Heart right ventricle (tissue), 16 donors: ENCODE results near the gene NRROS. TPM values are rescaled to one million over a fixed set of nuclear protein-coding genes. Genes with fewer than 3 reads are reported as not detected.

ENCODE experiments used
- ATAC-seq, 8 donors: fragments of 200-7000 bp; cut with Tn5 transposase; one replicate each; pipeline ENCODE4 v1.9.1; 2020; ENCODE audit warnings: mild to moderate bottlenecking in 8 of 8, moderate library complexity in 8 of 8, moderate number of reproducible peaks in 1 of 8
- DNase-seq, 2 donors: peaks; one replicate each; pipeline ENCODE4 v3.0.0-alpha.2; 2020
- H3K27ac ChIP-seq, 10 donors: fragments of 200-600 bp; sonication (generic) in 2 of 10; one replicate each; pipeline versions ENCODE4 v1.5.0 to v1.8.0; 2020 to 2022; ENCODE audit warnings: mild to moderate bottlenecking in 3 of 10
- H3K27me3 ChIP-seq, 7 donors: fragments of 200-600 bp; one replicate each; pipeline ENCODE4 v1.8.0; 2021 to 2022; ENCODE audit warnings: mild to moderate bottlenecking in 2 of 7
- H3K36me3 ChIP-seq, 9 donors: fragments of 200-600 bp; sonication (generic) in 1 of 9; one replicate each; pipeline versions ENCODE4 v1.5.0 to v1.8.0; 2020 to 2022; ENCODE audit warnings: mild to moderate bottlenecking in 2 of 9
- H3K4me1 ChIP-seq, 9 donors: fragments of 200-600 bp; sonication (generic) in 1 of 9; one replicate each; pipeline versions ENCODE4 v1.5.0 to v1.8.0; 2020 to 2022; ENCODE audit warnings: mild to moderate bottlenecking in 4 of 9
- H3K4me3 ChIP-seq, 10 donors: fragments of 200-600 bp; sonication (generic) in 2 of 10; one replicate each; pipeline versions ENCODE4 v1.5.0 to v1.8.0; 2020 to 2022; ENCODE audit warnings: mild to moderate bottlenecking in 7 of 10, moderate library complexity in 2 of 10
- H3K9me3 ChIP-seq, 11 donors: fragments of 200-600 bp in 10 of 11; sonication (generic) in 2 of 11; one replicate each; pipeline versions ENCODE4 v1.5.0 to v1.8.0; 2013 to 2022; ENCODE audit warnings: mild to moderate bottlenecking in 2 of 11, control low read depth in 1 of 11, moderate library complexity in 1 of 11
- WGBS, 2 donors: extraction: QIAGEN DNeasy Blood & Tissue Kit; methylation state at CpG; one replicate each; pipeline ENCODE4 v1.1.7; 2013; ENCODE audit warnings: inconsistent platforms in 1 of 2; 5-methylcytosine and 5-hydroxymethylcytosine counted together
- intact Hi-C, 10 donors: fragments of 100-400 bp; cut with DNase I; formaldehyde crosslinking; loops; one replicate each; pipeline versions ENCODE4 v1.11.1 to v1.14.2; 2022
- polyA plus RNA-seq, 2 donors: library from polyadenylated mRNA; stranded (reverse); fragments of 200-250 nt; gene quantifications; one replicate each; pipeline ENCODE4 v1.2.3, GENCODE V29; 2013
- total RNA-seq, 10 donors: library from RNA; stranded (reverse); fragmentation: NEBNext Ultra II Directional in 3 of 10; extraction: Animal tissue kit (Norgen Biotek cat#: 25700) in 3 of 10; gene quantifications; one replicate each; pipeline versions ENCODE4 v1.2.1 to v1.2.4, GENCODE V29; 2021 to 2023
- TF ChIP-seq, protein P1 (sequence below), 9 donors: fragments of 200-600 bp; sonication (generic) in 2 of 9; IDR thresholded peaks; one replicate each; pipeline versions ENCODE4 v1.5.0 to v1.8.0; 2021 to 2022; ENCODE audit warnings: antibody characterized with exemption in 9 of 9, mild to moderate bottlenecking in 5 of 9, moderate library complexity in 1 of 9
- donor health status: Arrhythmogenic right ventricular cardiomyopathy.
- donor health status: ischemic (EF 13 %, LVEDD 7.1; RV severe dilation, severe dysfunction).
- donor health status: healthy with polysubstance abuse.
- donor health status: DM: no; HTN: yes; CAD: no.
- donor health status: DM: no; HTN: no; CAD: no.
- donor health status: ischemic (EF 25% LVEDD 6.9; RV normal size, moderate dysfunction).
- donor health status: ischemic (EF 25% LVEDD 5.7; RV mildly dilated, moderate dysfunction).
- donor health status: healthy.
- donor health status: DM: yes; HTN: yes; CAD: no.
- donor health status: Ischemic cardiomyopathy.
- donor health status: ischemic (EF 35%, LVEDD 5.7; RV mildly dilated, moderate dysfunction).
- donor health status: nonischemic (EF 11% LVEDD 7.7; RV severe dilation, severe dysfunction).
- donor health status: DM: yes; HTN: yes; CAD: no.
- donor health status: PGD.
- donor health status: ischemic (EF 29% LVEDD 5.4; RV normal size, mild dysfunction).
- donor health status: nonischemic (EF 23%, LVEDD 6.1; RV moderate dilation, normal function).

NRROS gene
- total and polyA plus RNA-seq, 12 donors = 1.1 to 11.7 (median 2.7) TPM

- WGBS, 2 donors = 67 to 68% methylated on average over 13 of the region's 13 CpGs
- no peak for DNase-seq
- no peaks in the 10 kb centered on the region for H3K36me3 ChIP-seq
- no peak overlapping the region for H3K4me3 ChIP-seq
- intact Hi-C loops = loop anchor here in 1 of 10 donors (10.0 kb wide), 1 partner anchor 370 kb away; no protein-coding TSS in a partner anchor
- no peak for ATAC-seq
- peaks cover 0 to 13% (median 0%) of the 10 kb centered on the region in 11 donors for H3K9me3 ChIP-seq
- H3K4me1 ChIP-seq = peaks cover 0 to 3% (median 2%) of the 10 kb centered on the region in 9 donors
- TF ChIP-seq, protein P1, sequence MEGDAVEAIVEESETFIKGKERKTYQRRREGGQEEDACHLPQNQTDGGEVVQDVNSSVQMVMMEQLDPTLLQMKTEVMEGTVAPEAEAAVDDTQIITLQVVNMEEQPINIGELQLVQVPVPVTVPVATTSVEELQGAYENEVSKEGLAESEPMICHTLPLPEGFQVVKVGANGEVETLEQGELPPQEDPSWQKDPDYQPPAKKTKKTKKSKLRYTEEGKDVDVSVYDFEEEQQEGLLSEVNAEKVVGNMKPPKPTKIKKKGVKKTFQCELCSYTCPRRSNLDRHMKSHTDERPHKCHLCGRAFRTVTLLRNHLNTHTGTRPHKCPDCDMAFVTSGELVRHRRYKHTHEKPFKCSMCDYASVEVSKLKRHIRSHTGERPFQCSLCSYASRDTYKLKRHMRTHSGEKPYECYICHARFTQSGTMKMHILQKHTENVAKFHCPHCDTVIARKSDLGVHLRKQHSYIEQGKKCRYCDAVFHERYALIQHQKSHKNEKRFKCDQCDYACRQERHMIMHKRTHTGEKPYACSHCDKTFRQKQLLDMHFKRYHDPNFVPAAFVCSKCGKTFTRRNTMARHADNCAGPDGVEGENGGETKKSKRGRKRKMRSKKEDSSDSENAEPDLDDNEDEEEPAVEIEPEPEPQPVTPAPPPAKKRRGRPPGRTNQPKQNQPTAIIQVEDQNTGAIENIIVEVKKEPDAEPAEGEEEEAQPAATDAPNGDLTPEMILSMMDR (IDR thresholded peaks at IDR 0.05) = no peak
- peaks cover 0 to 10% (median 0%) of the 10 kb centered on the region in 7 donors for H3K27me3 ChIP-seq
- H3K27ac ChIP-seq = no peak overlapping the region
These were observed 34.9 kb upstream of the NRROS start for GRCh38 chr3:196604548-196604947.

DNA sequence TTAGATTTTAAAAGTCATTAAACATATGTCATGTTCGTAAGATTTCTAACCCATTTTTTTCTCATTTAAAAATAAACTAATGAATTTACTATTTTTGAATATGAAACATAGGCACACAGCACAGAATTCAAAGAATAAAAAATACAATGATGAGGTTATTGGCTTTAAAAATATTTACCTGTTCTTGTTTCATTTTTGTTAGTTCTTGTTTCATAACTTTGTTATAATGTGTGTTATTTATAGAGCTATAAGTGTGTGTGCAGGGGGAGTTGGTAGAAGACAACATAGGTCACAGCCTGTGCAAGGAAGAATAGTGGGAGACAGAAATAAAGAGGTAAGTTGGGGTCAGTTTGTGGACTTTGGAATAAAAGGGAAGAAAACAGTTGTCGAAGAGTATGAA is 30.8 kb upstream of the NRROS start:
- WGBS, 2 donors = 94 to 95% methylated on average over 2 of the region's 2 CpGs
- intact Hi-C loops = loop anchor here in 9 of 10 donors (1.0 to 10.0 kb wide), 6 partner anchors 76 to 366 kb away; no protein-coding TSS in a partner anchor

DNA sequence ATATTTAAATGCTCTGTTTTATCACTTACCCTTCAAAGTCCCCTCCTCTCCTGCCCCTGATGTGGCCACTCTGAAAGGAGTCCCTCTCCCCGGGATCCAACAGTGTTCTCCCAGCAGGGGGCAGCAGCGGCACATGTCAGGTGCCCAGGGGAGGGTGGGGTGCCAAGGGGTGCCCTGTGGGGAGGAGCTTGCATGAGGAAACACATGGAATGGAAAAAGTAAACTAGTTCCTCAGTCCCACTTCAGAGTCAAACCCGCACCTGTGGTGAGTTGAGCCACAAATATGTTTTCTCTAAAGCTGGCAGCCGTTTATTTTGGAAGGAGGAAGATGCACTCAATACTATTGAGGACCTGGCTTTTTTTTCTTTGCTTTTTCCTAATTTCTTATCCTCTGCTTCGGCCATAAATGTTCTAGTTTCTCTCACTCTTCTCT is 30.1 kb upstream of the NRROS start:
- intact Hi-C loops = loop anchor here in 9 of 10 donors (1.0 to 10.0 kb wide), 6 partner anchors 75 to 365 kb away; no protein-coding TSS in a partner anchor
- peaks cover 3 to 48% (median 29%) of the 10 kb centered on the region in 9 donors for H3K4me1 ChIP-seq
- H3K27me3 ChIP-seq = peaks cover 0 to 10% (median 0%) of the 10 kb centered on the region in 7 donors
- 16 to 21% methylated on average over 5 of the region's 5 CpGs for WGBS, 2 donors
- no peaks in the 10 kb centered on the region for H3K36me3 ChIP-seq
- ATAC-seq (peak; percentile 84 to 93 (median 90)), DNase-seq (peak; percentile 88 to 89)
- H3K27ac ChIP-seq = peak overlapping the region in 8 of 10 donors; percentile 3 to 91 (median 52)
- H3K9me3 ChIP-seq = peaks cover 0 to 13% (median 0%) of the 10 kb centered on the region in 11 donors
- TF ChIP-seq, protein P1 (IDR thresholded peaks at IDR 0.05) = peak; percentile 71 to 93 (median 85)
- peak overlapping the region in 1 of 10 donors; percentile 8 for H3K4me3 ChIP-seq

More for the DNA sequence above, 30.8 kb upstream of the NRROS start:
- ATAC-seq (no peak), DNase-seq (no peak)
- TF ChIP-seq, protein P1 (IDR thresholded peaks at IDR 0.05) = no peak
- H3K9me3 ChIP-seq = peaks cover 0 to 13% (median 0%) of the 10 kb centered on the region in 11 donors
- H3K27me3 ChIP-seq = peaks cover 0 to 10% (median 0%) of the 10 kb centered on the region in 7 donors
- no peak overlapping the region for H3K4me3 ChIP-seq
- no peaks in the 10 kb centered on the region for H3K36me3 ChIP-seq
- peaks cover 3 to 43% (median 29%) of the 10 kb centered on the region in 9 donors for H3K4me1 ChIP-seq
- no peak overlapping the region for H3K27ac ChIP-seq

GRCh38 chr3:196609805-196610515 is 29.5 kb upstream of the NRROS start:
- ATAC-seq = no peak
- H3K4me1 ChIP-seq = peaks cover 3 to 48% (median 29%) of the 10 kb centered on the region in 9 donors
- H3K4me3 ChIP-seq = peak overlapping the region in 1 of 10 donors; percentile 8
- no peaks in the 10 kb centered on the region for H3K36me3 ChIP-seq
- H3K9me3 ChIP-seq = peaks cover 0 to 13% (median 0%) of the 10 kb centered on the region in 11 donors
- DNase-seq = no peak
- WGBS, 2 donors = 80 to 82% methylated on average over 6 of the region's 6 CpGs
- intact Hi-C loops = loop anchor here (1.0 to 10.0 kb wide), 9 partner anchors 42 to 365 kb away; no protein-coding TSS in a partner anchor
- TF ChIP-seq, protein P1 (IDR thresholded peaks at IDR 0.05) = no peak
- peak overlapping the region in 9 of 10 donors; percentile 3 to 91 (median 49) for H3K27ac ChIP-seq
- H3K27me3 ChIP-seq = peaks cover 0 to 10% (median 0%) of the 10 kb centered on the region in 7 donors
